Fibroblast of skin of abdomen (primary cell): ENCODE data around the gene TIMP2.
A peak's percentile ranks its signal among the peaks of the same experiment; 100 is the strongest.

Experiments used
- DNase-seq: peaks from one replicate; pipeline ENCODE4 v3.0.0-alpha.2; 2013

The TIMP2 gene

DNA sequence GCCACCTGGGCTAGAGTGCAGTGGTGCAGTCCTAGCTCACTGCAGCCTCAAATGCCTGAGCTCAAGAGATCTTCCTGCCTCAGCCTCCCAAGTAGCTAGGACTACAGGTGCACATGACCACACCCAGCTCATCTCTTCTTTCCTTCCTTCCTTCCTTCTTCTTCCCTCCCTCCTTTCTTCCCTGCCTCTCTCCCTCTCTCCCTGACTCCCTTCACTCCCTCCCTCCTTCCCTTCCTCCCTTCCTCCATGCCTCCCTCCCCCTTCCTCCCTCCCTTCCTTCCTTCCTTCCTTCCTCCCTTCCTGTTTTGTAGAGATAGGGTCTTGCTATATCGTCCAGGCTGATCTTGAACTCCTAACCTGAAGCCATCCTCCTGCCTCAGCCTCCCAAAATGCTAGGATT lies 61.1 kb downstream of the TIMP2 start:
- no peak for DNase-seq

DNA sequence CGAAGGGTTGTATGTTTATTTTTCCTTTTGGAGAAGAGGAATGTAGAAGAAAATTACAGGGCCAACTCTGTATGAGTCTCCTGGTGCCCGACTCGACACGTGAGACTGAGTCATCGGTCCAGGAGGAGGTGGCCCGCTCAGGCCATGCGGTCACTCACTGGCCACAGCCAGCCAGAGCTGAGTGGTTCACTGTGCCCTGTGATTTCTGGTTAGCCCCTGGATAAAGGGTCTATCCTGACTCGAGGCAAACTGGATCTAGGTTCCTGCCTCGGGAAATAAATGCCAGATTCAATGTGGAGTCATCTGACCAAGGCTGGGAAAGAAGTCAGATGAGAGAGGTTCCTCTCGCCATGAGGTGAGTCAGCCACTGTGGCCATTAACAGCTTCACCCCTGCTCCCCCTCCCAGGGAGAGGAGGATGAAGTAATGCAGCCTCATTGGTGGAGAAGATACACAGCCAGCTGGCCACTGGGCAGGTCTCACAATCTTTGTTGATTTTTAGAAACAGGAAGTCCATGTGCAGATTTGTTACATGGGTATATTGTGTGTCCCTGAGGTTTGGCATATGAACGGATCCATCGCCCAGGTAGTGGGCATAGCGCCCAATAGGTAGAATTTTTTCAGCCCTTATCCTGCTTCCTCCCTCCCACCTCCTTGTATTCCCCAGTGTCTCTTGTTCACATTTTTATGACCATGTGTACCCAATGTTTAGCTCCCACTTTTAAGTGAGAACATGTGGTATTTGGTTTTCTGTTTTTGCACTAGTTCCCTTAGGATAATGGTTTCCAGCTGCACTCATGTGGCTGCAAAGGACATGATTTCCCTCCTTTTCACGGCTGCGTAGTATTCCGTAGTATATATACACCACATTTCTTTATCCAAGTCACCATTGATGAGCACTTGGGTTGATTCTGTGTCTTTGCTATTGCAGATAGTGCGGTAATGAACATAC lies 62.8 kb downstream of the TIMP2 start:
- DNase-seq, result peak; percentile 95

DNA sequence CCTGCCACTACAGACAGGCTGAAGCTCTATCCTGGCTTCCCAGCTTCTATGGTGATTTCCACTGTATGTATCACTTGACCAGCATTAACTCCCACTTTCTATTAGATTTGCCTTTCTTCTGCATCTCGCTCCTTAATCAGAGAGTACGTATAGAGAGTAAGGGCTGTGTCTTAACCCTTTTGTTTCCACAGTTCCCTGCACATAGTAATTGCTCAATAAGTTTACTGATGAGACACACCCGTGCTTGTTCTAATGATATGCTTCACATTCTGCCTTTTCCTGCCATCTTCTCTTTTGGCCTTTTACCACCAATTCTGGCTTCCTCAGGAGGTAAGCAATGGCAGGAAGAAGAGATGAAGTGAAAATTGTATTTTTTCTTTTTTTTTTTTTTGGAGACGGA lies 64.0 kb downstream of the TIMP2 start:
- DNase-seq, result no peak

DNA sequence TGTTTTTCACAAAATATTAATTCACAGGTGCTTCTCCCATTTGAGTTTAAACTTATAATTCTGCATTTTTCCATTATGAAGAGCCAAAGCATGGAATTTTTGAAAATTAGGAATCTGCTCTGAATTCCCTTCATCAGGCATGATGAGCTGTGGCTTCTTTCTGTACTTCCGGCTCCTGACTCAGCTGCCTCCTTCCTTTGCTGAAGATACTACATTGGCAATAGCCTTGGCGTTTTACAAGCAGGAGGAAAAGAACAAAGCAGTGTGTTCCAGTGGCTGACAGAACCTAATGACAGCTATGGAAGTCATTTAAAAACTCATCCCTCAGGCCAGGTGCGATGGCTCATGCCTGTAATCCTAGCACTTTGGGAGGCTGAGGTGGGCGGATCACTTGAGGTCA lies 66.1 kb downstream of the TIMP2 start:
- no peak for DNase-seq

DNA sequence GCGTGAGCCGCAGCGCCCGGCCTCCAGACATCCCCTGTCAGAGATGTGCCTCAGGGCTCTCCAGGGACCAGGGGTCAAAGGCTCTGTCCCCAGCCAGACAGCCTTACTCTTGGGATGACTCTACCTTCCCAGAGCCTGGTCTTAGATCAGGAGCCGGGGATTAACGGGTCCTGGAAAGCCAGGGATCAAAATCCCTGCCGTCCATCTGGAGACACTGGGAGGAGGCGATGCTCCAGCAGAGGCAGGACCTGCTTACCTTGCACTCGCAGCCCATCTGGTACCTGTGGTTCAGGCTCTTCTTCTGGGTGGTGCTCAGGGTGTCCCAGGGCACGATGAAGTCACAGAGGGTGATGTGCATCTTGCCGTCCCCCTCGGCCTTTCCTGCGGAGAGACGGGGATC lies 67.9 kb downstream of the TIMP2 start:
- no peak for DNase-seq

DNA sequence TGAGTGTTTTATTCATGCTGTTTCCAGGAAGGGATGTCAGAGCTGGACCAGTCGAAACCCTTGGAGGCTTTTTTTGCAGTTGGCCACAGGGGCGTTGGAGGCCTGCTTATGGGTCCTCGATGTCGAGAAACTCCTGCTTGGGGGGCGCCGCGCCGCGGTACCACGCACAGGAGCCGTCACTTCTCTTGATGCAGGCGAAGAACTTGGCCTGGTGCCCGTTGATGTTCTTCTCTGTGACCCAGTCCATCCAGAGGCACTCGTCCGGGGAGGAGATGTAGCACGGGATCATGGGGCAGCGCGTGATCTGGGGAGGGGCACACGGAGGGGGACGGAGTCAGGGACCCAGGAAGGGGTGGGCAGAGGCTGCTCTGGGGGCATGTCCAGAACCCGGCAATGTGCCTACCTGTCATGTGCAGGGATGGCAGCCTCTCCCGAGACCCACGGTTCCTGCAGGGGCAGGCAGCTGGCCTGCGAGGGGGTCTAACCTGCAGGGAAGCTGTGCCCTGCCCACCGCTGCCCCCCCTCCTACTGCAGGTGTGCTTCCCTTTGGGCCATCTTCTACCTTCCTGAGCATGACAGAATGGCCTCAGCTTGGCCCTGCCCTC lies 69.5 kb downstream of the TIMP2 start:
- no peak for DNase-seq

DNA sequence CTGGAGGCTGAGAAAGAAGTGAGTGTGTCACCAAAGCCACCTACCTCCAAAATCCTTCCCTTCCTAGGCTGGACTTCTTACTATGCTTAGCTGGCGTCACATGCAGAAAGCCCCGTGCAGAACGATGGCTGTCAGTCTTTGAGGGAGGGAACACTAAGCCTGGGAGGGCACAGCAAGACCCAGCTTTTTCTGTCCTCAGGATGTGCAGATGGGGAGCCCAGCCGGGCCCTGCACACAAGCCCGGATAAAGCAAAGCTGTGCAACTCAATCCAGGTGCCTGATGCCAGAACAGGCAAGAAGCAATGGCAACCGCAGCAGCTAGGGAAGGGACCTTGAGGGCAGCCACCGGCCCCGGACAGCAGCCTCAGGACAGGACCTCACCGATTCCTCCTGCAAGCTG lies 70.7 kb downstream of the TIMP2 start:
- no peak for DNase-seq

DNA sequence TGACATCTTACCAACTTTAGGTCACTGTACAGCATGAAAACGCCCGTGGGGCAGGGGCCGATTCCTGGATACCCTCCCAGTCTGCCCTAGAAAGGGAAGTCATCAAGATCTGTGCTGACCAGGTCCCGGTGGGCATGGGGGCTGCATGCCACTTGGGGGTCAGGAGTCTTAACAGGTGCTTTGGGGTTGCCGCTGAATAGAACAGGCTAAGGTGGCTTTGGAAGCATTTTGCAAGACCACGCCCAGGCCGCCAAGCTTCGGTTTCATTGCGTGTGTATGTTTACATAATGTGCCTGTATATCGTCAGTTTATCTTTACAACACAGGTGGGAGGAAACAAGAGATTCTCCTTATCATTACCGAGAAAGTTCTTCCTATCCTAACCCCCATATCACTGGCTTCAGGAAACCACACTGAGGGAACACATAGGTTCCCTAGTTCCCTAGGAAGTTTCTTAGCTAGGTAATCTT lies 71.2 kb downstream of the TIMP2 start:
- no peak for DNase-seq

DNA sequence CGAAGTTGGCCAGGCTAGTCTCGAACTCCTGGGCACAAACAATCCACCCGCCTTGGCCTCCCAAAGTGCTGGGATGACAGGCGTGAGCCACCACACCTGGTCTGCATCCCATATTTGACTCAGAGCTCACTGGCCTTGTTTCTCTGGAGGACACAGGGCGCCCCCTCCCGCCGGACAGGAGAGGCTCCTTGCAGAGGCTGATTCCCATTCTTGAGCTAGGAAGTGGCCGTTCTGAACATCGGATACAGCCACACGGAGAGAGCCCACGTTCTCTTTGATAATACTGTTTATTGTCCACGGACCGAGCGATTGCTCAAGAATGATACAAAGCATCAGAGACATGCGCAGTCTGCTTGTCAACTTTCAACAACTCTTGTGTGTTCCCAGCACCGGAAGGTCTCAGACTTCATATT lies 72.5 kb downstream of the TIMP2 start:
- no peak for DNase-seq

DNA sequence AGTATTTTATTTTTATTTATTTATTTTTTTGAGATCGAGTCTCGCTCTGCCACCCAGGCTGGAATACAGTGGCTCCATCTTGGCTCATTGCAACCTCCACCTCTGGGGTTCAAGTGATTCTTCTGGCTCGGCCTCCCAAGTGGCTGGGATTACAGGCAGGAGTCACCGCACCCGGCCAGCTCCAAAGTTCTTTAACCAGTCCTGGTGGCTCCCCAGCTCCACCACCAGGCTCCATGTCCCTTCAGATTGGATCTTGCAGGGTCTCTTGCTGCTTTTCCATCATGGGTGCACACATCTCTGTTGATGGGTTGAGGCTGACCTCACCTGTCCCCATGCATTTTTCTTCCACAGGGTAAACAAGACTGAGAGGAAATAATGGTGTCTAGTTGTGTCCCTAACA lies 76.2 kb downstream of the TIMP2 start:
- DNase-seq, result no peak

DNA sequence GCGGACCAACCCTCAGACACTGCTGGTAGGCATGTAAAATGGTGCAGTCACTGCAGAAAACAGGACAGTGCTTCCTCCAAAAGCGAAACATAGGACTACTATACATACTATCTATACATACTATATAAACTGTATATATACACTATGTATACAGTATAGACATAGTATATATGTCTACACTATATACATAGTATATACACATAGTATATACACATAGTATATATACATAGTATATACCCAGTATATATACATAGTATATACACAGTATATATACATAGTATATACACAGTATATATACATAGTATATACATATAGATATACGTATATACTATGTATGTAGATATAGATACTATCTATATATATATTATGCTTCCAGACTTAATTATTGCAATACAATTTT lies 78.1 kb downstream of the TIMP2 start:
- no peak for DNase-seq

DNA sequence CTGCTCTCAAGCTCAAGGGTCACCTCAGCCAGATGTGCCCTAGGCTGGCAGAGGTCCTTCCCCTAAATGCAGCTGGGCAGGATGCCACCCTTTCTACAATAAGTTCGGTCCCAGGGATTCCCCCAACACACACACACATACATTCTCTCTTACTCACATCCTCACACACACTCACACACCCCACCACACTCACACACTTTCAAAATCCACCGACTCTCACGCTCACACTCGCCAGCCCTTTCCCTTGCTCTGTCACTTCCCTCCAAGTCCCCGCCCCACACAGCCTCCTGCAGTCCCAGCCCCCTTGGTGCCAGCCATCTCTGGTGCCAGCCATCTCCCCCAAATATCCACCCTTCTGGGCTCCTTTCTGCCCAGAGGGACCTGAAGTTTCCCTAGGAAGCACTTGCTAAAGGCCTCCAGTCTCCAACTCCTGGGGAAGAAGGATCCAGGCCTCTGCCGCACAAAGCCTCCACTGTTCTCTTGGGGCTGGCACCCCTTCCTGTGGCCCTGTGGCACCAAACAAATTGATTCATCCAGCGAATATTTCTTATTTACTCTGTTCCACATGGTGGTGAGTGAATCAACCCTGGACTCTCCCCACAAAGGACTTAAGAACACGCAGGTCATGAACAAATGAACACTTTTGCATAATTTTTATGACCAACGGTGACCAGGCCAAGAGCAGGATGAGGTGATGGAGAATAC lies 80.7 kb downstream of the TIMP2 start:
- peak; percentile 37 for DNase-seq

DNA sequence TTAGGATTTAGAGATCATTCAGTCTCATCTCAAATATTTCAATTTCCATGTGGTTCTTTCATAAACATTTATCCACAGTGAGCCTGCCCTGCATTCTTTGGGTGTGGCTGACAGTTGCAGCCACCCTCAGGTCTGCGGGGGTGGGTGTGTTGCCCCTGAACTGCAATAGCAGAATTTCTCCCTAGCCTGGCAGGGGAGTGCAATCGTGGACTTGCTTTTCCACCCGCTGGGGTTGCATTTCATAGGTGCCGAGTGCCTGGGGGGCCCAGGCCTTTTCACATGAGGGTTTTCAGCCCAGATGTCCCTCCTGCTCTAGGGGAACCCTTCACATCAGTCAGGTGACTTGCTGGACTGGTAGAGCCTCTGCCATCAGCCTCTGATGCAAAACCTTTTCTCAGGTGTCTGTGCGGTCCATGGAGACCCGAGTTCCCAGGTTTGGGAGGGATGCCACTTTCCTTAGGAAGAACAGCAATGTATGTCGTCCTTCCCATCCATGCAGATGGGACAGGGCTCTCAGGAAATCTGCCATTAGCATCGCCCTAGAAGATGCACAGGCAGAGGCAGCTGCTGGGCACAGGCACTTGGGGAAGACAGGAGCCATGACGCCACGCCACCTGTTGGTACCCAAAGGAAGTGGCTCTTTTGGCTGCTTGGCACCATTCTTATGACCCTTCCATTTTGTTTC lies 82.2 kb downstream of the TIMP2 start:
- DNase-seq, result no peak

DNA sequence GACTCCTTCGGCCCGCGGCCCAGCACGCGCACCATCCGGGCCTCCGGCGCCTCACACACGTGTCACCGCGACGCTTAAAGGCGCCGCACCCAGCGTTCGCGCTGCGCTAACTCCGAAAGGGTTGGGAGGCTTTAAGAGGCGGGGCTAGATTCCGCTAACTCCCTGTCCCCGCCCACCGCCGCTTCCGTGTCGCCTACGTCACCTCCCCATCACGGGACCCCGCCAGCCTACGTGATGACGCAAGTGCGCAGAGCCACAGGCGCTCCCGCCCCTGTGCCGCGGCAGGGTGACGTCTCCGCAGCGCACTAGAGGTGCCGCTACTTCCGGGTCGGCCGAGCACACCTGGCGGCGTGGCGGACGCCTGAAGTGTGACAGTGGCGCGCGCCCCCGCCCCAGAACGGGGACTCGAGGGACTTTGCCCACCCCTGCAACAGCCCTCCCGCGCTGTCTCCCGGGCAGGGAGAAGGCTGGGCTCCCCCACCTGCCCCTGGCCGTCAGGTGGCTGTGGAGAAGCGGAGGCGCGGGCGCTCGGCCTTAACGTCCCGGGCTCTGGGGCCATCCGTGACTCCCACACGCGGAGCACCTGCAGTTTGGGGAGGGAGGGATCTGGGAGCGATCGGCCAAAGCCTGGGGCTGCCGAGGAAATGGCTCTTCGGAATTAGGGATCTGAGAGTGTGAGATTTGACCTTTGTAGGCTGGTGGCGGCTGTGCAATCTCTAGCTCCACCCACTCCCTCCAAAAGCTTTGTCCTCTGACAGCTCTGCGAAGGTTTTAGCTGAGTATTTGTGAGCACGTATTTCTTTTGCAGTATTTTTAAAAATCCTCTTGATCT lies 84.2 kb downstream of the TIMP2 start, which contains the start of gene USP36:
TSS of gene USP36 (minus strand) at position 35 of the 832 bp plus-strand sequence. CDS start 4,451 bp downstream, outside the sequence.
- peak; percentile 99 for DNase-seq

DNA sequence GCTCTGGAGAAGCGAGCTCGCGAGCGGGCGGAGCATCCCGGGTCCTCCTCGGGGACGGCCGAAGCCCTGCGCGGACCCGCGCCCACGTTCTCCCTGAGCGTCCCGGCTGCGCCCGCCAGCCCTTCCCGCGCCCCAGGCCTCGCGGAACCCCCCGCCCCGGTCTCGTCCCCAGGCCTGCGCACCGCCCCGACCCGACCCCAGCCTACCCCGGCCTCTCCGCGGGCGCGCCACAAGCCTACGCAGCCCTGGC lies 84.7 kb downstream of the TIMP2 start:
- DNase-seq, result no peak

DNA sequence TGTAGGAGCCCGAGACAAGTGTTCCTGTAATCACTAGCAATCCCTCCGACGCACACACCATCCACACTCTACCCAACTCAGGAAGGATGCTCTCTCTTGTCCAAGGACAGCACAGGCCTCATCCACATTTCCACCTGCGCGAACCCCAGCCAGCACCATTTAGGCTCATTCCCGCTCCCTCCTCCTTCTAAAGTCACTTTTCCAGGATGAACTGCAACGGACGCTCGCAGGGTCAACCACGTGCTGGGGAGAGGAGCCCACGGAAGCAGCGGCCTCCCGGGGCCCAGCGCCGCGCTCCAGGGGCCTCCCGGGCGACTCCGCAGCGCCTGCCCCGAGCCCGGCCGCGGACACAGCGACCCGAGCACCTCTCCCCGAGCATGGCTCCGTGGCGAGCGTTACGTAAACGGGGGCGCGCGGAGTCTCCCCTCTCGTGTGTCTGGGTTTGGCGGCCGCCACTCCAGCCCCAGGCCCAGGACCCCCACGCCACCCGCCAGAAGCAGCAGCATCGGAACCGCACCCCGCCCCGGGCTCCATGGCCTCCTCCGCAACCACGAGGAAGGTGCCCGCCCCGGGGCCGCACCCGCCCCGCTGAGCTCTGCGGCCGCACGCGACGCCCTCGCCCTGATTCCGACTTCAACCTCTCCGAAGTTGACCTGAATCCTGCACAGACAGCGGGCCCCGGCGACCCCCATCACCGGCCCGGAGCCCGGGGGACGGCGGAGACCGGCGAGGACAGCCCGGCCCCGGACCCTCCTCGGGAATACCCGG lies 85.2 kb downstream of the TIMP2 start:
- DNase-seq, result peak; percentile 37

DNA sequence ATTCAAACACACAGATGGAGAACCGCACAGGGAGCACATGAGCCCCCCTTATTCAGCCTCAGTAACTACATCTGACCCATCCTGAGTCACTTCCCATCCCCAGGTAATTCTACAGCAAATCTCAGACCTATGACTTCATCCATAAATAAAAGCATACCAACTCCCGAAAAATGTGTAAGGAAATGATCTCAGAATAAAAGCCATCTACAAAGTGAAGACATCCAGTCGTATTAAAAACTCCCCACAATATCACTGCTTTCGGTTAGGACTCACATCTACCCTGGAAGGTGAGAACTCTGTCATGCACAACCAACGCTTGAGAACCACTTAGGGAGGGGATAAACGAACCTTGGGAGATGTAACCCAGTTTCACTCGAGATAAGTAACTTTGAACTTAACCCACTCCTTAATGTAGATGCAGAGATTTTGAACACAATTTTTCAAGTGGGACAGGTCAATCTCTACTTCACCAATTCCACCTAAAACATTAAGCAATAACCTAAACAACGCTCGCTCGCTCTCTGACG lies 85.9 kb downstream of the TIMP2 start:
- peak; percentile 16 for DNase-seq

DNA sequence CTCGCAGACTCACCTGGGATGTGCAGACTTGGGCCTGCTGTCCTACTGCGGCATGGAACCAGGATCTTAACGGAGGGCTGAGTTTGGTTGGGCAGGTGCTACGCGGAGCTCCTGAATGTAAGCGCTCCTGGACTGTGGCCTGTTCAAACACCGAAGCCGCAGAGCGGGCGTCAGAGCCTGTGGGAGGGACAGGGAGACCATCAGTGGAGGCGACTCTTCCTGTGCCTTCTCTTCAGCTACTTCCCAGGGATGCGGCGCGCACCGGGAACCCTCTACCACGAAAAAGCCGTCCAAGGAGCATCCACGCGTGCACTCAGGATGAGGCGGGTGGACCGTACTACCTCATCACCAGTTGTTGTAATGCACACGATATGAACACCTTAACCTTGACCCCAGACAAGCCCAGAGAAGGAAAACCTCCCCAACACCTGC lies 86.6 kb downstream of the TIMP2 start:
- DNase-seq, result no peak

DNA sequence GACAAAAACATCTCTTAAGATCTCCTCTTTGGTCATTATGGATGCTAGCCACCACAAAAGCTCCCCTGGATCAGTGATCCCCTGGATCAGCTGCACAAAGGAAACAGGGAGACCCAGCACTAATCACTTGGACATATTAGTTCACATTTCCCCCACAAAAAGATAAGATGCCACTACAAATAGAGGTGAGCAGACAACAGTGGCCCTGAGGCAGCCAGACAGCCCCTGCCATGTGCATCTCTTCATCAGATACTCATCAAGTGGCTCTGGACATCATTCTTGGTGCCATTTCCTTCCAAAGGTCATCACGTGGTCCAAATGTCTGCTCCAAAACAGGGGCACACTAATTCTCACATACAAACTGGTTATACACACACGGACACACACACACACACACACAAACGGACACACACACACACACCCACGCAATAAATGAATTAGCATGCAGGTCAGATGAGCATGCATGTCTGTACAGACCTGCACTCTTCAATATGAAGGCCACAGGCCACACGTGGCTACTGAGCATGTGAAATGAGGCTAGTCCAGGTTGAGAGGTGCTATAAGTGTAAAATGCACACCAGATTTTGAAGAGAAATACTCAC lies 88.7 kb downstream of the TIMP2 start:
- DNase-seq, result no peak

DNA sequence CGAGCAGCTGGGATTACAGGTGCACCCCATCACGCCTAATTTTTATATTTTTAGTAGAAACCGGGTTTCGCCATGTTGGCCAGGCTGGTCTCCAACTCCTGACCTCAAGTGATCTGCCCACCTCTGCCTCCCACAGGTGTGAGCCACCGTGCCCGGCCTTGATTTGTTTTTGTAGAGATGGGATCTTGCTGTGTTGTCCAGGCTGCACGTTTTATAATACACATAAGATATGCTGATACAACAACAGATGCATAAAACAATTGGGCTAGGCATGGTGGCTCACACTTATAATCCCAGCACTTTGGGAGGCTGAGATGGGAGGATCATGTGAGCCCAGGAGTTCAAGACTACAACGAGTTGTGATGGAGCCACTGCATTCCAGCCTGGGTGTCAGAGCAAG lies 90.6 kb downstream of the TIMP2 start:
- no peak for DNase-seq

DNA sequence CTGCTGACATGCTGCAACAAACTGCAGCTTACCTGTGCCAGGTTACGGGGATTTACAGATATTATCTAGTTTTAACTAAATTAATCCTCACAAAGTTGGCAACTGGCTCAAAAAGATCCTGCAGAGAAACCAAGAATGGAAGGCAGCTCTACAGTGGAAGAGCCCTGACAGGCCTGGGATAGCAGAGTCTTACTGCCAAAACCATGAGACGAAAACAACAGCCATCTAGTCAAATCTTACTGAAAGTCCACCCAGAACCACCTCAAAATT lies 92.7 kb downstream of the TIMP2 start:
- no peak for DNase-seq
